ENCODE data around the gene ADAMTSL1. TPM values are rescaled to one million over a fixed set of nuclear protein-coding genes. Genes with fewer than 3 reads are reported as not detected.
A peak's percentile ranks its signal among the peaks of the same experiment; 100 is the strongest.

Gene ADAMTSL1
- total RNA-seq, 4 donors from 2014 or later, result 13.3 to 39.7 (median 27.2) TPM

GRCh38 chr9:18821788-18822187, 347.8 kb downstream of the ADAMTSL1 start:
- intact Hi-C loops (cut with DNase I; ENCODE audit: low total_unique reads), result no loop called here
- peaks cover 7 to 37% (median 19%) of the 10 kb centered on the region in 4 donors for H3K4me1 ChIP-seq
- H3K27me3 ChIP-seq, result no peaks in the 10 kb centered on the region

GRCh38 chr9:18822850-18823249, 348.9 kb downstream of the ADAMTSL1 start:
- 39 to 49% methylated on average over 5 of the region's 5 CpGs for WGBS, 2 donors (ENCODE audit: low coverage in 1 of 2)
- Histone ChIP-seq H3K9me3 (no peaks in the 10 kb centered on the region), H3K4me3 (no peak overlapping the region), H3K4me1 (peaks cover 7 to 37% (median 19%) of the 10 kb centered on the region in 4 donors), H3K27ac (peak overlapping the region; percentile 42 to 59 (median 50)), H3K27me3 (no peaks in the 10 kb centered on the region), H3K36me3 (no peaks in the 10 kb centered on the region)
- peak; percentile 24 for DNase-seq
- intact Hi-C loops (cut with DNase I; ENCODE audit: low total_unique reads) (no loop called here), in situ Hi-C loops (cut with MboI; ENCODE audit: low pct_ligation_motif_present in 1 of 4, low pct_unique_long_range_greater_than_20kb in 1 of 4, low sequenced_read_pairs in 3 of 4) (no loop called here)
- TF ChIP-seq POLR2AphosphoS5 (IDR thresholded peaks at IDR 0.05) (no peak), EP300 (IDR thresholded peaks at IDR 0.05; ENCODE audit: low read depth) (no peak), POLR2A (IDR thresholded peaks at IDR 0.05) (no peak), CTCF (IDR thresholded peaks at IDR 0.05) (no peak)

More at GRCh38 chr9:18821788-18822187, 347.8 kb downstream of the ADAMTSL1 start:
- H3K36me3 ChIP-seq, result no peaks in the 10 kb centered on the region
- TF ChIP-seq POLR2AphosphoS5 (IDR thresholded peaks at IDR 0.05) (no peak), POLR2A (IDR thresholded peaks at IDR 0.05) (no peak), EP300 (IDR thresholded peaks at IDR 0.05; ENCODE audit: low read depth) (no peak), CTCF (IDR thresholded peaks at IDR 0.05) (no peak)
- H3K27ac ChIP-seq, result peak overlapping the region; percentile 42 to 59 (median 50)
- no peak overlapping the region for H3K4me3 ChIP-seq
- H3K9me3 ChIP-seq, result no peaks in the 10 kb centered on the region
- no peak for DNase-seq
- in situ Hi-C loops (cut with MboI; ENCODE audit: low pct_ligation_motif_present in 1 of 4, low pct_unique_long_range_greater_than_20kb in 1 of 4, low sequenced_read_pairs in 3 of 4), result no loop called here
- WGBS, 2 donors (ENCODE audit: low coverage in 1 of 2), result 53 to 54% methylated on average over 3 of the region's 3 CpGs

GRCh38 chr9:18824095-18824666, 350.2 kb downstream of the ADAMTSL1 start:
- TF ChIP-seq POLR2A (IDR thresholded peaks at IDR 0.05) (no peak), CTCF (IDR thresholded peaks at IDR 0.05) (peak in 4 of 5 experiments; percentile 40 to 63 (median 53))
- DNase-seq, result peak; percentile 17
- no peaks in the 10 kb centered on the region for H3K36me3 ChIP-seq
- H3K27me3 ChIP-seq, result no peaks in the 10 kb centered on the region
- no peak overlapping the region for H3K4me3 ChIP-seq
- peaks cover 7 to 37% (median 19%) of the 10 kb centered on the region in 4 donors for H3K4me1 ChIP-seq
- in situ Hi-C loops (cut with MboI; ENCODE audit: low pct_ligation_motif_present in 1 of 4, low pct_unique_long_range_greater_than_20kb in 1 of 4, low sequenced_read_pairs in 3 of 4), result no loop called here
- WGBS, 2 donors (ENCODE audit: low coverage in 1 of 2), result 50 to 70% methylated on average over 1 to 4 of the region's 4 CpGs
- intact Hi-C loops (cut with DNase I; ENCODE audit: low total_unique reads), result no loop called here
- H3K9me3 ChIP-seq, result no peaks in the 10 kb centered on the region
- H3K27ac ChIP-seq, result peak overlapping the region in 2 of 4 donors; percentile 53 to 57

GRCh38 chr9:18825656-18826170, 351.8 kb downstream of the ADAMTSL1 start:
- Histone ChIP-seq H3K4me1 (peaks cover 7 to 37% (median 19%) of the 10 kb centered on the region in 4 donors), H3K36me3 (no peaks in the 10 kb centered on the region), H3K4me3 (no peak overlapping the region), H3K27me3 (no peaks in the 10 kb centered on the region), H3K9me3 (no peaks in the 10 kb centered on the region), H3K27ac (no peak overlapping the region)
- in situ Hi-C loops (cut with MboI; ENCODE audit: low pct_ligation_motif_present in 1 of 4, low pct_unique_long_range_greater_than_20kb in 1 of 4, low sequenced_read_pairs in 3 of 4), result no loop called here
- TF ChIP-seq CTCF (IDR thresholded peaks at IDR 0.05), result no peak
- TF ChIP-seq POLR2AphosphoS5 (IDR thresholded peaks at IDR 0.05), result no peak
- no peak for TF ChIP-seq POLR2A (IDR thresholded peaks at IDR 0.05)
- no peak for TF ChIP-seq EP300 (IDR thresholded peaks at IDR 0.05; ENCODE audit: low read depth)
- DNase-seq, result no peak
- intact Hi-C loops (cut with DNase I; ENCODE audit: low total_unique reads), result no loop called here
- WGBS, 2 donors (ENCODE audit: low coverage in 1 of 2), result 85 to 87% methylated on average over 3 of the region's 3 CpGs

Measured in transverse colon (tissue), 4 donors.